ENCODE data around the gene CERT1.
A peak's percentile ranks its signal among the peaks of the same experiment; 100 is the strongest.

CERT1 gene

DNA sequence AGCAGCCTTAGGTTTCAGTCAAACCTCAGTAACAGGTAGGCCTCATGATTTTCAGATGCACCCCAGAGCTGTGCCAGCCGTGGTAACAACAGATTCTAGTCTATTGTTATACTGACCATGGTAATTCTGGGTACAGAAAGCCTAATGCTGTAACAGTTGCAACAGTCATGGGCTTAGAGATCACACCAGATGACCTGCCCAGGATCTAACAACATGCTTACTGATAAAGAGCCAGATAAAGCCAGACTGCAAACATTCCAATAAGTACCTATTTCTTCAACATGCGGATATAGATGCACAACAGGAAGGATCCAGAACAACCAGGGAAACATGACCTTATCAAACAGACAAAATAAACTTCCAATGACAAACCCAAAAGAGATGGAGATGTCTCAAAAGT is 42.8 kb downstream of the CERT1 start:
- no peak for DNase-seq

DNA sequence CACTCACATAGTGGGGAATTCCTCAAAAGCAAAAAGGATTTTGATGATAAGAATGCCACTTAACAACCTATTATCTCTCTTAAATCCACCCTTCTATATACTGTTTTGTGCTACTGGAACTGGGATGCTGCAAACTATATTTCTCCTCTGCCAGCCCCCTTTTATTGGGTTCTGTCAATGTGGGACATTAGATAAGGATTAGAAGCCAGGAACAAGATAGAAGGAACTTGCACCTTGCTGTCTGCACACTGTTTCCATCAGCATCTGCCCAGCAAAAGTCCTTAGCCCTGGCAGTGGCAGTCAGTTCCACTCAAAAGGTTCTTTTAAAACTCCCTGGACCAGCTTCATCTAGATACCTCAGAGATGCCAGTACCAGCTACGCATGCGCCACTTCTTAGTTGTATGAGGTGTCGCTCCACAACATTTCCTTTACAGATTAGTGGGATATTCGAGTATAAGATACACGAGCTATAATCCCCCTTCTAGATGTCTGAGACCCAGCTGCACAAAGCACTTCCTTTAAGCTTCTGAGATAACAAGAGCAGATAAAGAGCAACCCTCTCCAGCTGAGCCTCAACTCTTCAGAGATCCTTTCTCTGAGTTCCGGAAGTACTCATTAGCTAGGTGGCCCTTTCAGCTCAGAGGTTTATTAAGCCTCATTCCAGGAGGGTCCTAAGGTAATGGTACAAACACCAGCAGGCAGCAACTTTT is 45.3 kb downstream of the CERT1 start:
- DNase-seq, result no peak

DNA sequence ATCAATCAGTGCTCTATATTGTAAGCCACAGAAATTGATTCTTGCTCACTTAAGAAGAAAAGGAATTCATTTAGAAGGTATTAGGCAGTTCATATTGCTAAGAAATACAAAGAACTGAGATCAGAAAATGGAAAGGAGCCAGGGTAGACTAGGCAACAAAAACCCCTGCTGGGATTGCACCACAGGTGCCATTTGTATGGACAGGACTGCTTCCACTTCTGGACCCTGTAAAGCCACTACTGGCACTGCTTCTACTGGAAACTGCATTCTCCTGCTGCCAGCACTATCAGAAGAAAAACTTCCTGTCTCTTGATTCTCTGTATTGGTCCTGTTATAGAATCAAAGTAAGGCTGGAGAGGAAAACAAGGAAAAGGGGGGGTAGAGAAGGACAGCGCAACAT is 45.9 kb downstream of the CERT1 start:
- no peak for DNase-seq

DNA sequence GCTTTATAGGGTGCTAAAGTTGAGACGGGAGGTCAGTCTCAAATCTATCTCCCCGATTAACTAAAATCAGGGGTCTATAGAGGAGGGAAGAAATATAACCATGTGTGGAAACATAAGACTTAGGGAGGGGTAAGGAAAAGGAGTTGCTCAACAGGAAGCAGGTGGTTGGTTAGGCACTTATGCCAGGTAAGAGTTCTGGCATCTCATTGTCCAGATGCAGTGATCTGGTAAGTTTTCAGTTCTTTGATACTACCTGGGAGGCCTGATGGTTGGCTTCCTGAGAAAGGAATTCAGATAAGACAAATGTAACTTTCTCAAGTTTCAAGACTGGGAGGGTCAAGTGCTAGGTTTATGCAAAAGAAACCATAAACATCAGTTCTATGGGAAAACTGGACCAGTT is 47.7 kb downstream of the CERT1 start:
- DNase-seq, result peak; percentile 53

DNA sequence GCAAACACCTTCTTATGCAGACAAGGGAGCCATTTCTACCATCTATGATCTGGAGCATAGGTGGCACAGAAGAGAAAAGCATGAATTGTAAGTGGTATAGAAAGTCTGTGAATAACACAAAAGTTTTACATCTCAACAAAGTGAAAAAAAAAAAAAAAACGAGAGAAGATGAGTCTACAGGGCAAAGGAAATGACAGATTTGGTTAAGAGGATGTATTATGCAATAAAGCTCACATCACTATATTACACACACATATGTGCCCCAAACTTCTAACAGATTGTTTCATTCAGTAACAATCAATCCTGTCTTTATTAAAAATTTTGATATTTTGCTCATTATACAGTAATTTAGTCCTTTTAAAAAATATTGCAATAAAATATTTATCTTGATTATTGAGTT is 49.8 kb downstream of the CERT1 start:
- no peak for DNase-seq

DNA sequence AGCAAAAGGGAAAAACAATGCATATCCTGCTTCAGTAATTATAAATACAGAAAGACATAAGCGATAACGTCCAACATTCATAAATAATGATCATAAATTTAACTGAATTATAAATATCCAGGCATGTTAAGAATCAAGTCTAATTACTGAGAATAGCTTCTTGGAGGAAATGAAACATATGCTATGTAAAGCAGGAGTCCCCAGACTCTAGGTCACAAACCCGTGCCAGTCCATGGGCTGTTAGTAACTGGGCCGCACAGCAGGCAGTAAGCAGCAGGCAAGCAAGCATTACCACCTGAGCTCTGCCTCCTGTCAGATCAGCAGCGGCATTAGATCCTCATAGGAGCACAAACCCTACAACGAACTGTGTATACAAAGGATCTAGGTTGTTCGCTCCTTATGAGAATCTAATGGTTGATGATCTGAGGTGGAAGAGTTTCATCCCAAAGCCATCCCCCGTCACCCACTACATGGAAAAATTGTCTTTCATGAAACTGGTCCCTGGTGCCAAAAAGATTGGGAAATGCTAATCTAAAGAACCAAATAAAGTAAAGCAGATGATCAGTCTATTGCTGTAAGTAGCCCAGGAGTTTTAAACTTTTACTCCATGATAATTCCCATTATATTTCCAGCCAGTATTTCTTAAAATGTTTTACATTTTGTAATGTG is 50.4 kb downstream of the CERT1 start:
- DNase-seq, result no peak

DNA sequence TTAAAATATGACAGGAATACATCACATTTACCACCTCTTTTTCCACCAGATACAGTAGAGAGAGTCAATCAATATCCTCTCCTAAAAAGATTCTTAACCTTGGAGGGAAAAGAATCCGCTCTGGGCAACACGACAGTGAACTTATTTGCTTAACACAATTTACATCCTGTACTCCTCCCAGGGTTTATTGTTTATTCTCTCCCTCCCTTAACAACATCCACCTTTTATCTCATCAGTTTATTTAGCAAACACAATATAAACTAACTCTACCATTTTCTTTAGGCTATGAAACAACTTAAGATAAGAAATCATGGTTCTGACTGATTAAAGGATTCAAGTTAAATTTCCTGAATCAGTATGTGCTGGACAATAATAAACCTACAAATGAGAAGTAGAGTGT is 50.9 kb downstream of the CERT1 start:
- DNase-seq, result no peak

DNA sequence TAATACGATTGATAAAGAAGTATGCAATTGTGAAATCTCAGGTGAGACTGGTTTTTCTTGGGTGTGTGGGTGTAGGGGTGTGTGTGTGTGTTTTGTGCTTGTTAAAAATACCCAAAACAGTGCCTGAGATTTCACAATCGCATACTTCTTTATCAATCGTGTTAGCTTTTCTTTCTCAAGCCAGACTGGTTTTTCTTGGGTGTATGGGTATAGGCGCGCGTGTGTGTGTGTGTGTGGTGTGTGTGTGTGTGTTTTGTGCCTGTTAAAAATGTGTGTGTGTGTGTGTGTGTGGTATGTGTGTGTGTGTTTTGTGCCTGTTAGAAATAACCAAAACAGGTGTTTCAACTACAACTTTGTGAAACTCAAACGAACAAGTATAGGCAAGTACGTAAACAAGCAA is 53.7 kb downstream of the CERT1 start:
- DNase-seq, result no peak

DNA sequence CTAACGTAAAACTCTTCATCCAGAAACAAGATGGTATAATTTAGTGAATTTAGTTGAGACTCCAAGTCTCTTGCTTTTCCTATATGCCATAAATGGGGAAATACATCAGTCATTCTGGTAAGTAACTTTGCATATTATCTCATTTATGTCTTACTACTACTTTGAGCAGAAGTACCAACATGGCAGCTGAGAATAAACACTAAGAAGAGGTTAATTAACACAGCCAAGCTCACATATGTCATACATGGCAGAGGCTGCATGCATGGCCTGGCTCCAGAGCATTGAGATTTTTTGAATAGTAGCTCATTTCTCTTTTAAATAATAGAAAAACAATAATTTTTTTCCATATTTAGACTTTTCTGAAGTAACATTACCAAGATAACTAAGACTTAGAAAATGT is 54.3 kb downstream of the CERT1 start:
- DNase-seq, result no peak

DNA sequence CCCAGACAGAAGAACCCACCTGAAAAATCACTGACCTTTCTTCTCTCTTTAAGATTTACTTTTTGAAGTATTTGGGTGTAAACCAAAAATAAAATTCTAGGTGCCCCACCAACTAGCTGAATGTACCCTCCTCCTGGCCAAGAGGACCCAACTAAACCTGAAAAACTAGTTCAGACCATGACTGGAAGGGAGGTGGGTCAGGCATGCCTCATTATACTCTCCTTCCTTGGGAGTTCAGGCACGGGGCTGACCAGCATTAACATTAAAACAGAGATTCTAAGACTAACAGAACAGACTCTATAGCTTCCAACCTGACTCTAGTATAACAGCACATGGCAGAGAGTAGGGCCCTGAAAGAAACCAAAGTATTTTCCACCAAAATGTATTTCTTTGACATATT is 61.4 kb downstream of the CERT1 start:
- no peak for DNase-seq

DNA sequence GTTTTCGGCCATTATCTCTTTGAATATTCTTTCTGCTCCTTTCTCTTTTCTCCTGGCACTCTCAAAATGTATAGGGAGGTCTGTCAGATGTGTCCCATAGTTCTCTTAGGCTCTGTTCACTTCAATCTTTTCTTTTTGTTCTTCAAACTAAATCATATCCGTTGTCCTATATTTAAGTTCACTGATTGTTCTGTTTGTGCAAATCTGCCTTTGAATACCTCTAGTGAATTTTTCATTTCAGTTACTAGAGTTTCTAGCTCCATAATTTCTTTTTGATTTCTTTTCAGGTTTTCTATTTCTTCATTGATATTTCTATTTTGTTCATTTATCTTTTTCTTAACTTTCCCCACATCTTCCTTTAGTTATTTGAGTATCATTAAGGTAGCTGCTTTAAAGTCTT is 65.4 kb downstream of the CERT1 start:
- DNase-seq, result no peak

DNA sequence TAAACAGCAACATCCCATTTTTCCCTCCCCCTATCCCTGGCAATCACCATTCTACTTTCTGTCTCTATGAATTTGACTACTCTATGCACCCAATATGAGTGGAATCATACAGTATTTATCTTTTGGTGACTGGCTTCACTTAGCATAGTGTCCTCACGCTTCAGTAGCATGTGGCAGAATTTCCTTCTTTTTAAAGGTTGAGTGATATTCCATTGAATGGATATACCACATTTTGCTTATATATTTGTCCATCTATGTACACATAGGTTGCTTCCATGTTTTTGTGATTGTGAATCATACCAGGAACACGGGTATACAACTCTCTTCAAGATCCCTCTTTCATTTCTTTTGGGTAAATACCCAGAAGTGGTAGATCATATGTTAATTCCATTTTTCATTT is 69.9 kb downstream of the CERT1 start:
- no peak for DNase-seq

DNA sequence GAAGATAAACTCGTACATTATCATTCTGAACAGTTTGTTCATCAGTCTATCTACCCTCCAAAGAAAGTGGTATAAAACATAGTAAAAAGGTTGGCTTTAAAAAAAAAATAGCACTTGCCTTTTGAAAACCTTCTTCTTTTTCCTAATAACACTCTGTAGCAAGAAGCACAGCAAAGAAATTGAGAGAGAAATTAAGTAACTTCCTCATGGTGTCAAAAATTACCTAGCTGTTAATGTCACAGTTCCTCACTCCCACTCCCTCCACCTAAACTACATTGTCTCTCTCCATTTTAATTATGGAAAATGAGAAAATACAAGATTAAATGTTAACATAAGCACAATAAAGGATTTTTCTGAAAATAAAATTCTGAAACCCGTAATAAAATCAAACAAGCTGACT is 72.2 kb downstream of the CERT1 start:
- DNase-seq, result no peak

DNA sequence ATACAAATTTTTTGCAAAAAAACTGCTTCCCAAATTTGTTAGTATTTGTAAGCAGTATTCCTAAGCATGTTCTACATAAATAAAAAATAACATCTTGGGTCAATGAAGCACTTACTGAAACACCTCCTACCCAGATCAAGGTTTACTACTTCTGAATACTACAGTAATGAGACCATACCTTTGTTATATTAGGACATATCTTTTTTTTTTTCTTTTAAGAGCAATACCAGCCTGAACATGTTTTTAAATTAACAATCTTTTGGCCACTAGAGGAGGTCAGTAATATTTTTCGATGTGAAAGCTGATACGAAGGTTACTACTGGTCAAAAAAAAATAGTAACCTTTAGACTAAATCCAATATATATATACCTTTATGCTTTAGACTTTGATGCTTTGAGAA is 72.7 kb downstream of the CERT1 start:
- DNase-seq, result no peak

DNA sequence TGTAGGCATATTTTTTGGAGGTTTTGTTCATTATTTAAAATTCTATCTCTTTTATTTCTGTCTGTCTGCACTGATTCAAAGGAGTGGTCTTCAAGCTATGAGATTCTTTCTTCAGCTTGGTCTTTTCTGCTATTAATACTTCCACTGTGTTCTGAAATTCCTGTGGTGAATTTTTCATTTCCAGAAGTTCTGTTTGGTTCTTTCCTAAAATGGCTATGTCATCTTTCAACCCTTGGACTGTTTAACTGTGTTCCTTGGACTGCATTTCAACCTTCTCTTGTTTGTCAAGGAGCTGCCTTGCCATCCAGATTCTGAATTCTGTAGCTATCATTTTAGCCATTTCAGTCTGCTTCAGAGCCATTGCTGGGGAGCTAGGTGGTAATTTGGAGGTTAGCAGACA is 76.3 kb downstream of the CERT1 start:
- no peak for DNase-seq

DNA sequence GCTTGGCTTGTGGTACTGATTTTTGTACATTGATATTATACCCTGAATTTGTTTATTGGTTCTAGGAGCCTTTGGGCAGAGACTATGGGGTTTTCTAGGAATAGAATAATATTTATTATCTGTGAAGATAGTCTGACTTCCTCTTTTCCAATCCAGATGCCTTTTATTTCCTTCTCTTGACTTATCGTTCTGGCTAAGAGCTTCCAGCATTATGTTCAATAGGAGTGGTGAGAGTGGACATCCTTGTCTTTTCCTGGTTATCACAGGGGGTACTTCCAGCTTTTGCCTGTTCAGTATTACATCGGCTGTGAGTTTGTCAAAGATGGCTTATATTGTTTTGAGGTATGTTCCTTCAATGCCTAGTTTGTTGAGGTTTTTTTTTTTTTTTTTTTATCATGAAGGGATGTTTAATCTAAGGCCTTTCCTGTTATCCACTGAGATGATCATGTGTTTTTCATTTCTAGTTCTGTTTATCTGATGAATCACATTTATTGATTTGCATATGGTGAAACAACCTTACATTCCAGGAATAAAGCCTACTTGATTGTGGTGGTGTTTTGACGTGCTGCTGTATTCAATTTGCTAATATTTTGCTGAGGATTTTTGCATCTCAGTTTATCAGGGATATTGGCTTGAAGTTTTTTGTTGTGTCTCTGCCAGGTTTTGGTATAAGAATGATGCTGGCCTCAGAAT is 77.5 kb downstream of the CERT1 start:
- no peak for DNase-seq

DNA sequence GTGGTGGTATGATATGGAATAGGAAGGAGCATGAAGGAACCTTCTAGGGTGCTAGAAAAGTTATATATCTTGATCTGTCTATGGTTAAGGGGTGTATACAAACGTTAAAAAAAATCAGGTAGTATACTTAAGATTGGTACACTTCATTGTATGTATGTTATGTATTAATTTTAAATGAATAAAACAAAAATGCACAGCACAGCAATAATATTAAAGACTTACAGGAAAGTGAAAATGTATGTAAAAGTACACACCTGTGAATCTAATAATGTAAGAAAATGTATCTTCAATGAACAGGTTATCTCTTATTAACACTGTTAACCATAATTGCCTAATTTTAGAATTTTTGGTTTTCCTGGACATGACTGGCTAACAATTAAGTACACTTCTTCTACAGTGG is 97.2 kb downstream of the CERT1 start:
- no peak for DNase-seq

DNA sequence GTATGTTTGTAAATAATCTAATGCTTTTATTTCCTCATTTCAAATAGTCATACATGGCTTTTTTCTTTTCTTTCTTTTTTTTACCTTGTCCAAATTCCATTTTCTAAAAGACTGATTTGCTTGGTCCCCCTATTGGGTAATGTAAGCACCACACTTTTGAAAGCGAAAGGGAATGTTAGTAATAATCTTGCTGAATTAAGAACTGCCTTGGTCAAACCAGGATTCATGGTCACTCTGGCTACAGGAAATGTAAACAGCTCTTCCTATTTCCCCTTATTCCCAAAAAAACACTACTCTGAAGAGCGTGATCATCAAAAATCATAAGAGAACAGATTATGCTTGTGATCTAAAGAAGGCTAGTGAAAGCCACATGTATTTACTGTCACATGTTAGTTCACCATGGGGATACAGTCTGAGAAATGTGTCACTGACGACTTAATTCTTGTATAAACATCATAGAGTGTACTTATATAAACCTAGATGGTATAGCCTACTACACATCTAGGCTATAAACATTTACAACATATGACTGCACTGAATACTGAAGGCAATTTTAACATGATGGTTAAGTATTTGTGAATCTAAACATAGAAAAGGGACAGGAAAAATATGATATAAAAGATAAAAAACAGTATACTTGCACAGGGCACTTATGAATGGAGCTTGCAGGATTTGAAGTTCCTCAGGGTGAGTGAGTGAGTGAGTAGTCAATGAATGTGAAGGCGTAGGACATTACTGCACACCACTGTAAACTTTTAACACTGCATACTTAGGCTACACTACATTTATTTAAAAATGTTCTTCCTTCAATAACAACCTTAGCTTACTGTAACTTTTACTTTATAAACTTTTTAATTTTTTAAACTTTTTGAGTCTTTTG is 99.1 kb downstream of the CERT1 start:
- peak; percentile 23 for DNase-seq

DNA sequence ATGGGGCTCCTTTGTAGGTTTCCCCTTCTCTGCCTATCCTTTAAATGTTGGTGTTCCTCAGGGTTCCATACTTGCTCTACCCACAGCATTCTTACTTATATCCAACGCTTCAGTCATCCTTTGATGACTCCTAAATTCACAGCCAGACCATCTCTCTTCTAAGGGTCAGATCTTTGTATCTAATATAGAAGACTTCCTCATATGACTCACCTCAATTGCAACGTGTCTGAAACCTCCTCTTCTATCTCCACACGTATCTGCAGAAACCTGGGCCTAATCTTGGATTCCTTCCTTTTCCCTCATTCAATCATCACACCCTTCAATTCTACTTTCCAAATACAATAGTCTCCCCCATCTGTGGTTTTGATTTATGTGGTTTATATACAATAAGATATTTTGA is 106.1 kb downstream of the CERT1 start:
- no peak for DNase-seq

DNA sequence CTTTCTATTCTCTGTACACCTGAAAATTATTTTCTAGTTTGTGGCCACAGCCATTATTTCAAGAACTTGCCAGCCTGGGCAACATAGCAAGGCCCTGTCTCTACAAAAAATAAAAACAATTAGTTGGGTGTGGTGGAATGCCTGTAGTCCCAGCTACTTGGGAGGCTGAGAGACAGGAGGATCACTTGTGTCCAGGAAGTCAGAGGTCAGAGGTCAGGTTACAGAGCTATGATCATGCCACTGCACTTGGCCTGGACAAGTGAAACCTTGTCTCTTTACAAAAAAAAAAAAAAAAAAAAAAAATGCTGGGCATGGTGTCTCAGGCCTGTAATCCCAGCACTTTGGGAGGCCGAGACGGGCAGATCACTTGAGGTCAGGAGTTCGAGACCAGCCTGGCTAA is 116.2 kb downstream of the CERT1 start:
- DNase-seq, result no peak

DNA sequence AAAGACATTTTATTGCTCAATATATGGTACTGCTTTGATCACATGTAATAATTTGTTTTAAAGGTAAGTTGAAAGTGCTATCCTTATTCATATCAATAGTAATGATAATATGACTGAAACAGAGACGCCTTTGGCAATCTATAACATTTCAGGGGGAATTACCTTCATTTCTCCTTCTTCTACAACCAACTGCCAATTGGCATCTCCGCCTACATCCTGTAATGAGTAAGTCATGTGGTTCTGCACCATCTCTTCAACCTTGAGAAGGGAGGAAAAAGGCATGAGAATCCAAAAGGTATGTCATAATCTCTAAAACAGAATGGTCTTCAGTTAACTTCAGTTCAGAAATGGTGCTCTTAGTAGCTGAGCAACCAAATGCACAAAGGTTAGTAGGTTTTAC is 122.0 kb downstream of the CERT1 start:
- no peak for DNase-seq

DNA sequence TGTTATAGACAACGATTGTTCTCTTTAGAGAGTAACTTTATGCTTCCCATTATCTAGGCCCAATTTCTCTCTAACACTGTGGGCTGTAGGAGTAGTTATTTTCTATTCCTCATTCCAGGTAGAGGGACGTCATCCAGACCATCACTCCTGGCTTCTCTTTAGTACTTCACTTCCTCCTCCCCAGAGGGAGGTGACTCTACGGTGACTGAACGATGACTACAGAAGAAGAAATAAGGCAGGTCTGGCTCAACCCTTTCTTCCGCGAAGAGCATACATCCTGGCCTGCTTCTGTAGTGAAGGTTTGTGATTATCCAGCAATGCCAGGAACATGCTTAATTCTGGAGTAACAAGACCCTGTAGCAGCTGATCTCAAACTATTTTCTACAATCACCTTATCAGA is 123.6 kb downstream of the CERT1 start:
- DNase-seq, result no peak

DNA sequence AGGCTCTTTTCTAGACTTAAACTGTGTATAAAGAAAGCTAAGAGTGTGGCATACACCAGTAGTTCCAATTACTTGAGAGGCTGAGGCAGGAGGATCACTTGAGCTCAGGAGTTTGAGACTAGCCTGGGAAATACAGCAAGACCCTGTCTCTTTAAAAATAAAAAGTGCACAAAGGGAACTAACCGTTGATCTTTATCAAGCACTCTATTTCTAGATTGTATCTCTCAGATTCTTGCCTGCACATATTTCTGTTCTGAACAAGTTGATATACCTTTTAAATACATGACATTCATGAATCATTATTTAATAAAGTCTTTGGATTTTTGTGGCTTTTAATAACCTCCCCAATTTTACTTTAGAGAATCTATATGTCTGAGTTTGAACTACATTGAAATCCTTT is 127.2 kb downstream of the CERT1 start:
- DNase-seq, result no peak

DNA sequence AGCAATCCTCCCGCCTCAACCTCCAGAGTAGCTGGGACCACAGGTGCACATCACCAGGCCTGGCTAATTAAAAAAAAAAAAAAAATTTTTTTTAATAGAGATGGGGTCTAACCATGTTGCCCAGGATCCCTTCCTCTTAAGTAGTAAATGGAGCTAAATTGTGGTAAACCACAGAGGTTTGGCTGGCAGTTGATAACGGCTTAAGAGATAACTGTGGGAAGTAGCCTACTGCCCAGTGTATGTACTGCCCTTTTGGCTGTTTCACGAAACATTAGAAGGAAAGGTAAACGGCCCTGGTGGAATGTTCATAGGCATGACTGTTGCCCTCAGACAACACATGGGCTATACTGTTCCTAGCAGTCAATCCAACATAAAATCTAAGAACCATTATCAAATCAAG is 130.0 kb downstream of the CERT1 start:
- DNase-seq, result no peak

Data from kidney glomerular epithelial cell (primary cell).